Immature natural killer cell (primary cell): Measurements from ENCODE around the gene CROCC2. TPM values are rescaled to one million over a fixed set of nuclear protein-coding genes. Genes with fewer than 3 reads are reported as not detected.

Experiments
- DNase-seq, 3 donors: peaks; one replicate each; pipeline ENCODE4 v3.0.0; 2022; ENCODE audit warnings: mixed read lengths in 1 of 3
- H3K27ac Mint-ChIP-seq, 6 donors: one replicate each; pipeline ENCODE4 v1.8.0; 2020; ENCODE audit warnings: mixed read lengths in 6 of 6, mild to moderate bottlenecking in 5 of 6, inconsistent platforms in 4 of 6, moderate library complexity in 3 of 6
- H3K27me3 Mint-ChIP-seq, 3 donors: one replicate each; pipeline ENCODE4 v1.8.0; 2020 to 2021; ENCODE audit warnings: low read depth in 3 of 3, mild to moderate bottlenecking in 3 of 3, mixed read lengths in 3 of 3, moderate library complexity in 3 of 3, inconsistent platforms in 1 of 3
- H3K36me3 Mint-ChIP-seq, 3 donors: one replicate each; pipeline ENCODE4 v1.8.0; 2020; ENCODE audit warnings: mixed read lengths in 3 of 3, inconsistent platforms in 2 of 3, mild to moderate bottlenecking in 2 of 3
- H3K4me1 Mint-ChIP-seq, 2 donors: one replicate each; pipeline ENCODE4 v1.8.0; 2020; ENCODE audit warnings: inconsistent platforms in 2 of 2, mild to moderate bottlenecking in 2 of 2, mixed read lengths in 2 of 2, moderate library complexity in 1 of 2
- H3K4me3 Mint-ChIP-seq, 5 donors: one replicate each; pipeline ENCODE4 v1.8.0; 2020; ENCODE audit warnings: mild to moderate bottlenecking in 5 of 5, mixed read lengths in 5 of 5, inconsistent platforms in 3 of 5, moderate library complexity in 3 of 5
- H3K9me3 Mint-ChIP-seq, 6 donors: one replicate each; pipeline ENCODE4 v1.8.0; 2020; ENCODE audit warnings: mild to moderate bottlenecking in 6 of 6, mixed read lengths in 6 of 6, inconsistent platforms in 4 of 6, moderate library complexity in 3 of 6
- polyA plus RNA-seq, 3 donors: library from polyadenylated mRNA; unstranded; fragments of 300-500 nt; fragmentation: Illumina TruSeq; gene quantifications; one replicate each; pipeline ENCODE4 v1.2.3, GENCODE V29; 2021

CROCC2 gene
- polyA plus RNA-seq, 3 donors from 2014 or later: not detected

GRCh38 chr2:240884221-240884620 is 21.9 kb upstream of the CROCC2 start:
- no peak overlapping the region for H3K27ac Mint-ChIP-seq
- H3K27me3 Mint-ChIP-seq: peaks cover 0 to 5% (median 3%) of the 10 kb centered on the region in 3 donors

DNA sequence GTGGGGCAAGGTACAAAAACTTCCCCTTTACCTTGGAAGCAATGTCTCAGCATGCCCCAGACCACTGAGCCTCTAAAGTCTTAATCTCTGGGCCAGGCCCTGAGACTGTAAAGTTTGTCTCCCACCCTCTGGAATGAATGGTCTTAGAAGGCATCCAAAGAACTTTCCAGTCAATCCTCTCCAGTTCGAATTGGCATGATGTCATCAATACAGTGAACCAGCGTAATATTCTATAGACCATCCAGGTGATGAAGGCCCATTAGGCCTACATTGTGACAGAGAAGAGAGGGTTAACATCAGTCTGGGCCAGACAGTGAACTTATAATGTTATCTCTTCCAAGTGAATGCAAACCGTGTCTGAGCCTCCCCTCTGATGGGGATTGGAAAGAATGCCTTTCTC is 21.4 kb upstream of the CROCC2 start:
- Mint-ChIP-seq H3K27ac (no peak overlapping the region), H3K4me1 (no peaks in the 10 kb centered on the region), H3K36me3 (no peaks in the 10 kb centered on the region), H3K9me3 (no peaks in the 10 kb centered on the region), H3K4me3 (no peak overlapping the region), H3K27me3 (peaks cover 0 to 5% (median 3%) of the 10 kb centered on the region in 3 donors)
- DNase-seq: no peak

More at GRCh38 chr2:240884221-240884620, 21.9 kb upstream of the CROCC2 start:
- no peak for DNase-seq
- H3K4me3 Mint-ChIP-seq: no peak overlapping the region
- no peaks in the 10 kb centered on the region for H3K9me3 Mint-ChIP-seq
- H3K36me3 Mint-ChIP-seq: no peaks in the 10 kb centered on the region
- H3K4me1 Mint-ChIP-seq: no peaks in the 10 kb centered on the region

- H3K4me1 Mint-ChIP-seq: no peaks in the 10 kb centered on the region
- H3K9me3 Mint-ChIP-seq: no peaks in the 10 kb centered on the region
- no peak overlapping the region for H3K27ac Mint-ChIP-seq
- no peaks in the 10 kb centered on the region for H3K36me3 Mint-ChIP-seq
- H3K4me3 Mint-ChIP-seq: no peak overlapping the region
- peaks cover 0 to 5% (median 1%) of the 10 kb centered on the region in 3 donors for H3K27me3 Mint-ChIP-seq
- DNase-seq: no peak
Measured at GRCh38 chr2:240885566-240885965, 20.6 kb upstream of the CROCC2 start.

DNA sequence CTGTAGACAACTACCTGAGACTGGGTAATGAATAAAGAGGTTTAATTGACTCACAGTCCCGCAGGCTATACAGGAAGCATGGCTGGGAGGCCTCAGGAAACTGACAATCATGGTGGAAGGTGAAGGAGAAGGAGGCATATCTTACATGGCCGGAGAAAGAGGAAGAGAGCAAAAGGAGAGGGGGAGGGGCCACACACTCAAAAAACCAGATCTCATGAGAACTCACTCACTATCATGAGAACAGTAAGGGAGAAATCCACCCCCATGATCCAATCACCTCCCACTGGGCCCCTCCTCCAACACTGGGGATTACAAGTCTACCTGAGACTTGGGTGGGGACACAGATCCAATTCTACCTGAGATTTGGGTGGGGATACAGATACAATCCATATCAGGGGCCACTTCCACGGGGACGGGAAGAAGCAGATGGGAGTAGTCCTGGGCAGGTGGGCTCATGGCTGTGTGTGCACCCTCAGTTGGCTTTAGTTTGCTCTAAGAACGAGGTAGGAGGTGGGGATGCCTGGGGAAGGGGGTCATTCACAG is 20.0 kb upstream of the CROCC2 start:
- Mint-ChIP-seq H3K4me3 (no peak overlapping the region), H3K4me1 (no peaks in the 10 kb centered on the region), H3K9me3 (no peaks in the 10 kb centered on the region), H3K36me3 (no peaks in the 10 kb centered on the region), H3K27ac (no peak overlapping the region), H3K27me3 (peaks cover 0 to 5% (median 1%) of the 10 kb centered on the region in 3 donors)
- no peak for DNase-seq

DNA sequence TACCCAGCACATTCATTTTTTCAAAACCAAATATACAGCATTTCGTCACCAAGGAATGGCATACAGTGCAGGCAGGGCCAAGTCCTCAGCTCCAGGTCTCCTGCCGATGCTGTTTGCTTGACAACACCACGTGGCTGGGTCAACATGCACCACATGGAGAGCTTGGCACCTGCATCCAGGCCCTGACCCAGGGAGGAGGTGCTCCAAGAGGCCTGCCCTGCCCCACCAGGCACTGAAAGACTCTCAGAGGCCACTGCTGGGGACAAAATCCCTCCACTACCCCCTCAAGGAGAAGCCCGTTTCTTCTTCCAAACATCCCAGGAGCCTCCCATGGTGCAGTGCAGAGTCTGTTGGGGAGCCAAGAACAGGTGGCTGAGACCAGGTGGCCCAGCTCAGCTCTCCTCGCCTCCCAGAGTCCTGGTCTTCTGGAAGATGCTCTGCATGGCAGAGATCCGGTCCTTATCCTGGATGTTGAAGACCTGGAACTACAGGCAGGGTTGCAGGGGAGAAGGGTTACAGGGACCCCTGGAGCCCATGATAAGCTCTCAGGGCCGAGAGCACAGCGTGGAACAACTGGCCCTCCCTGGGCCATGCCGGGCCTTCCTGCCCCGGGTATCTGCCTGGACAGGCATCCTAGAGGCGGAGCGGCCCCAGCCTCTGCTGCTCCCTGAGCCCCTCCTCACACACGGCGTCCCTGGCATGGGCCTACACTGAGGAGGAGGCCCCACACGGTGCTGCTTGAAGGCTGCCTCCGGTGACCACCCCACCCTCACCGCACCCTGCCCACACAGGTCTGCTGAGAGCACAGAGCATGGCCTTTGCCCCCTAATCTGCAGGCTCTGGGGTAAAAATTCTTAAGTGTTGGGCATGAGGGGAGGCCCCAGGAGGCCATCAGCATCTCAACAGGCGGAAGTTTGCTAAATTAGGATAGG is 19.2 kb upstream of the CROCC2 start:
- no peak overlapping the region for H3K4me3 Mint-ChIP-seq
- no peak overlapping the region for H3K27ac Mint-ChIP-seq
- no peaks in the 10 kb centered on the region for H3K9me3 Mint-ChIP-seq
- H3K27me3 Mint-ChIP-seq: peaks cover 0 to 5% (median 1%) of the 10 kb centered on the region in 3 donors
- no peak for DNase-seq
- H3K36me3 Mint-ChIP-seq: no peaks in the 10 kb centered on the region
- no peaks in the 10 kb centered on the region for H3K4me1 Mint-ChIP-seq

DNA sequence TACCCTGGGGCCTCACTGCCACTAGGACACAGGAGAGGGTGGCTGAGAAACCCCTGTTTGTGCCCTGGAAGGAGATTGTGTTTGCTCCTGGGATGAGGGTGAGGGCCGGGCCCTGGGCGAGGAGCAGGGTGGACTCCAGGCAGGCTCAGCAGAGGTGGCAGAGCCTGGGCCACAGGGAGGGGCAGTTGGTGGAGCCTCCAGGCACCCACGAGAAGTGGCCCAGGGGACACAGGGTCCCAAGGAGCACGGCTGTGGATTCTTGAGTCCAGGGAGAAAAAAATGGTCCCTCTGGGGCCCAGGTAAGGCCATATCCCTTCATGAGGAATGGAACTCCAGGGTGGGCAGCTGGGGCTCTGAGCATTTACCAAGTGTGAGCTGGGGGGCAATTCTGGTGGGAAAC is 18.5 kb upstream of the CROCC2 start:
- Mint-ChIP-seq H3K4me1 (no peaks in the 10 kb centered on the region), H3K27ac (no peak overlapping the region), H3K36me3 (no peaks in the 10 kb centered on the region), H3K4me3 (no peak overlapping the region), H3K27me3 (peaks cover 0 to 5% (median 1%) of the 10 kb centered on the region in 3 donors), H3K9me3 (no peaks in the 10 kb centered on the region)
- DNase-seq: no peak

GRCh38 chr2:240888130-240888889 is 17.8 kb upstream of the CROCC2 start:
- H3K4me3 Mint-ChIP-seq: no peak overlapping the region
- H3K9me3 Mint-ChIP-seq: no peaks in the 10 kb centered on the region
- H3K27me3 Mint-ChIP-seq: peaks cover 0 to 5% (median 1%) of the 10 kb centered on the region in 3 donors
- H3K36me3 Mint-ChIP-seq: no peaks in the 10 kb centered on the region
- DNase-seq: no peak
- no peaks in the 10 kb centered on the region for H3K4me1 Mint-ChIP-seq
- no peak overlapping the region for H3K27ac Mint-ChIP-seq

GRCh38 chr2:240888890-240889573 is 17.1 kb upstream of the CROCC2 start:
- H3K4me1 Mint-ChIP-seq: no peaks in the 10 kb centered on the region
- H3K36me3 Mint-ChIP-seq: no peaks in the 10 kb centered on the region
- H3K27ac Mint-ChIP-seq: no peak overlapping the region
- no peak for DNase-seq
- no peaks in the 10 kb centered on the region for H3K9me3 Mint-ChIP-seq
- H3K27me3 Mint-ChIP-seq: peaks cover 0 to 5% (median 1%) of the 10 kb centered on the region in 3 donors
- no peak overlapping the region for H3K4me3 Mint-ChIP-seq

DNA sequence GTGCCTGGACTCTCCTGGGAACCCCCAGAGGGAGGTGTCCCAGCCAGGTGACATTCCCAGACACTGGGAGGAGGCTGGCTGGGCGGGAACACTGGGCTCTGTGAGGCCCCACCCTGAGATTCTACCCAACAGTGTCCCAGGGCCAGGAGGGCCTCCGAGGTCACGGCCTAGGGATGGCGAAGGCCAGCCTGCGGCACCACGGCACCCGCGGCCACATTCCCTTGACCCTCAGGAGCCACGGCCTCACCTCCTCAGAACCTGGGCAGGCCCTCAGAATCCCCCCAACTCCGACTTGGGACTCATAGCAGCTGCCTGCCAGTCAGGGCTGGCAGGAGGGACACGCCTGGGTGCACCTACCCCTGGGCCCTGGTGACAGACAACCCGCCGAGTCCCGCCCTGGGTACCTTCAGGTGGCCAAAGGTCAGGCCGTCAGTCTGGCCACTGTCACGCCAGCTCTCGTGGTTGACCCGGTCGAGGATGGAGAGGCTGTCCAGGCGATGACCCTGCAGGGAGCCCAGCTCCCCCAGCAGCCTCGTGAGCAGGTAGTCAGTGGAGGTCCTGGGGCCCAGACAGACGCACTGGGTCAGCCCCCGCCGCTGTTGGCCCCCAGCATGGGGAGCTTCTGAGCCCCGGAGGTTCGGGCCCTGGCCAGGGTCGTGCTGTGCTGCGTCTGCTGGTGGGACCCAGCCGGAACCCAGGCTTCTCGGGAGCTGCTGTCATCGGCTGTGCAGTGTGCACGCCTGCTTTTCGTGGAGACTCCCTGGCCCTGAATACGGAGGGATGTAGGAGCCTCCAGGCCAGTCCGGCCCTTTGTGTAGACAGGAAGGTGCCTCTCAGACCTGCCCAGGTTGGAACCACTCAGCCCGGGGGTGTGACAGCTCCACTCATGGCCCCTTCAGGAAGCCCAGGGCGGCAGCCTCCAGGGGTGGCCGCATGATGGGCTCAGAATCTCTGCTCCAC is 16.3 kb upstream of the CROCC2 start:
- Mint-ChIP-seq H3K9me3 (no peaks in the 10 kb centered on the region), H3K27ac (no peak overlapping the region), H3K36me3 (no peaks in the 10 kb centered on the region), H3K27me3 (peaks cover 0 to 1% (median 0%) of the 10 kb centered on the region in 3 donors), H3K4me3 (no peak overlapping the region), H3K4me1 (no peaks in the 10 kb centered on the region)
- DNase-seq: no peak

- no peak for DNase-seq
- no peaks in the 10 kb centered on the region for H3K9me3 Mint-ChIP-seq
- H3K4me3 Mint-ChIP-seq: no peak overlapping the region
- H3K27me3 Mint-ChIP-seq: peaks cover 0 to under 1% (median 0%) of the 10 kb centered on the region in 3 donors
- H3K27ac Mint-ChIP-seq: no peak overlapping the region
- no peaks in the 10 kb centered on the region for H3K36me3 Mint-ChIP-seq
- H3K4me1 Mint-ChIP-seq: no peaks in the 10 kb centered on the region
Measured at GRCh38 chr2:240890691-240891090, 15.4 kb upstream of the CROCC2 start.

DNA sequence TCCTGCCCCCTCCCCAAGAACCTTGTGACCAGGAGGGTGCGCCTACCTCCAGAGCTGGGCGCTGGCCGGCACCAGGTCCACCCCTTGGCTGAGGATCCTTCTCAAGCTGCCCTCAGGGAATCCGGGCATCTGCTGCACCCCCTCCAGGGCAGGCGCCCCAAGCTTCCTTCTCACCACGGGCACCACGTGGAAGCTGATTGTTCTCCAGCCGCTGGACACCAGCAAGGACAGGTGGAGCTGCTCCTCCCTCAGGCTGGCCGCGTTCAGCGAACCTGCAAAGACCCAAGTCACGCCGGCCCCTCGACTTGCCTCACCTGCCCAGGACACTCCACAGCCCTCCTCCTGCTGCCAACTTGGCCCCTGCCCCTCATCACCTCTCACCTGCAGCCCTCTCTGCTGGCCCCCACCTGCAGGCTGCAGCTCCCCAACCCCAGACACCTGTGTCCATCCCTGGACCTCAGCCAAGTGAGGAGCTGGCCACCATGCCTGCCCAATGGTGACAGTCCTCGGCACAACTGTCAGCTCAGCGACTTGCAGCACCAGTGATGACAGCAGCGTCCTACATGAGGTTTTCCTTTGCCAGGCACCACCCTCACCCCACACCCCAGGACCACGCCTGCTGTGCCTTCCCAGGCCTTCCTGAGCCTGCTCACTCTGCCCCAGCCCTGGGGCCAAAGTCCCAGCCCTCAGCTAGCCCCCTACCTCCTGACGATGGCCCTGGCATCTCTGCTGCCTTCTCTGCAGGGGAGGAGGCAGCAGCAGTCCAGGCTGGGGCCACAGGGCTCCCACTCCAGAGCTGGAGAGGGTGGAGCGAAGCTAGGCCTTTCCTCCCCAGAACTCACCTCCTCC is 14.4 kb upstream of the CROCC2 start:
- Mint-ChIP-seq H3K36me3 (no peaks in the 10 kb centered on the region), H3K4me1 (no peaks in the 10 kb centered on the region), H3K27me3 (no peaks in the 10 kb centered on the region), H3K4me3 (no peak overlapping the region), H3K27ac (no peak overlapping the region), H3K9me3 (no peaks in the 10 kb centered on the region)
- no peak for DNase-seq

GRCh38 chr2:240892356-240892755 is 13.8 kb upstream of the CROCC2 start:
- no peak overlapping the region for H3K27ac Mint-ChIP-seq
- no peaks in the 10 kb centered on the region for H3K36me3 Mint-ChIP-seq
- no peaks in the 10 kb centered on the region for H3K4me1 Mint-ChIP-seq
- DNase-seq: no peak
- no peak overlapping the region for H3K4me3 Mint-ChIP-seq
- no peaks in the 10 kb centered on the region for H3K9me3 Mint-ChIP-seq
- no peaks in the 10 kb centered on the region for H3K27me3 Mint-ChIP-seq
